Dermis microvascular lymphatic vessel endothelial cell (primary cell): Measurements from ENCODE around the gene DIP2A. TPM values are rescaled to one million over a fixed set of nuclear protein-coding genes. Genes with fewer than 3 reads are reported as not detected.
"Not testable (repeated sequence)": the region's sequence is repeated elsewhere in the genome, so short reads cannot be mapped to it uniquely, and the experiment has no call there.

Source experiments
- DNase-seq, 2 donors: peaks; one replicate each; pipeline versions ENCODE4 v3.0.0 to v3.0.0-alpha.2; 2010; ENCODE audit warnings: low read depth in 2 of 2
- total RNA-seq: library from RNA; depleted of rRNA; stranded (reverse); fragments of >200 nt; gene quantifications from 2 replicates; pipeline ENCODE4 v1.2.1, GENCODE V29; 2014

Gene DIP2A
- total RNA-seq, 1 donor from 2014 or later: 19.0 TPM

DNA sequence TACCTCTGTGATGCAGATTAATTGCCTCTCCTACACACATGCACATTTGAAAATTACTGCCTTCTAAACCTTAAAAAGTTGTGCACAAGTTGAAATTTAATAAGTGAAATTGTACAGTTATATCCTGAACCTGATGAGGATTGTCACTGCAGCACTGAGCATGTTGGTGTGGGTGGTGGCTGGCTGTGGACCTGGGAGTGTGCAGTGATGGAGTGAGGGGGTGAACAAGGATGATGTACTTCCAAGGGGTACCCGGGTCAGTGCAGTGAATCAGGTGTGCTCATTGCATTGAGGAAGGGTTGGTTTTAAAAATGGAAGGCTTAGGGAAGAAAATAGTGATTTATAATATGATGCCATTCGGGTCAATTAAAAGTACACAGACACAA lies 24.1 kb downstream of the DIP2A start:
- no peak for DNase-seq

- no peak for DNase-seq
Measured at GRCh38 chr21:46483300-46484295, 24.9 kb downstream of the DIP2A start.

- DNase-seq: no peak
Measured at GRCh38 chr21:46486481-46487126, 27.9 kb downstream of the DIP2A start.

DNA sequence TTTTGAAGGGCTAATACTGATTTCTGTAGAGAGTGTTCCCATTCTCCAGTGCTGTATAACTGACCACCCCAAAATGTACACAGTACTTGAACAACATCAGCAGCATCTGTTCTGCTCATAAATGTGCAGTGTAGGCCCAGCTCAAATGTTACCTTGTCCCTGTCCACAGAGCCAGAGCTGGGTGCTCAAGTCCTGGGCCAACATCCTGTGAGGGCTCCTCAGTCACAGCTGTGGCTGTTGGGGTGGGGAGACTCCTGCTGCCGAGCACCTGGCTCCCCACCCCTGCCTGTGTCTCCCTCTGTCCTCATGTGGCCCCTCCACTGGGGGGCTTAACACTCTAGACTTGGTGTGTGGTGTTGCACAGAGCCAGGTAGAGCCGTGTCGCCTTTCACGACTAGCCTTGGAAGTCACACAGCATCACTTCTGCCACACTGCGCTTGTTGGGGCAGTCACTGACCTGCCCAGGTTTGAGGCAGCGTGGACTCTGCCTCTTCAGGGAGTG lies 30.5 kb downstream of the DIP2A start:
- no peak for DNase-seq

- DNase-seq: no peak
Measured at GRCh38 chr21:46489800-46490199, 31.1 kb downstream of the DIP2A start.

- DNase-seq: no peak
Measured at GRCh38 chr21:46491553-46491952, 32.9 kb downstream of the DIP2A start.

DNA sequence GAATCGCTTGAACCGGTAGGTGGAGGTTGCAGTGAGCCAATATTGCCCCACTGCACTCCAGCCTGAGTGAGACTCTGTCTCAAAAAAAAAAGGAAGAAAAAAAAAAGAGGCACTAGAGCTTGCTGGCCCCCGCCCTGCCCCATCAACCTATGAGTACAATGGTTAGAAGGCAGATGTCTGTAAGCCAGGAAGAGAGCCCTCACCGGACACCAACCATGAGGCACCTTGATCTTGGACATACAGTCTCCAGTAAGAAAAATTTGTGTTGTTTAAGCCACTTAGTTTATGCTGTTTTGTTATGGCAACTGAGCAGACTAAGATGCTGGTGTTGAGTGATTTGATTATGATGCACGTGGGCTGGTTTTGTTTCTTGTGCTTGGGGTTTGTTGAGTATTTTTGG lies 34.2 kb downstream of the DIP2A start:
- DNase-seq: no peak

- no peak for DNase-seq
Measured at GRCh38 chr21:46493828-46494227, 35.1 kb downstream of the DIP2A start.

- DNase-seq: no peak
Measured at GRCh38 chr21:46498335-46499050, 39.8 kb downstream of the DIP2A start.

DNA sequence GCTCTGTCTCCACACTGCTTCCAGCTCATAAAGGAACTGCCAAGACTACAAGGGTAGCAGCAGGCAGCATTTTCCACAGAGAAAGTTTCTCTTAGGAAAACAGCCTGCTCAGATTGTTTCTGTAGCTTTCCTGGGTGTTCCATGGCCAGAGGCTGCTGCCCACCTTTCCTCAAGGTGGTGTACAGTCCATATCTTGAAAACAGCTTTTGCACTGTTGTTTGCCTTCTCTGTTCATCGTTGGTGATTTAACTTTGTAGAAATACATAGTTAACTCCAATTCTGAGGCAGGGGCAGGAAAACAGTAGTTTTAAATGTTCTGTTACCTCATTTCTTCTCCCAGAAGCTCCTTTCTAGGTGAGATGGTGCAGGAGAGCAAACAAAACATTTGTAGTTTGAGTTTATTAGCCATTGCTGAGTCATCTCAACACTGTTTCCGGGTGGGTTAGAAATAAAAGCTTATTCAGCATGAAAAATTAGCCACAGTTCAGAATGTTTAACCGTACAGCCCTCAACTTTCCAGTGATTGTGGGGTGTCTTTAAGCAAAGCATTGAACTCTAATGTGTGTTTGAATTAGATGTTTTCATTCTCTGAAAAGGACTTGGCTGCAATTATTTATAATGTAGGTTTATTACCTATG lies 41.7 kb downstream of the DIP2A start:
- DNase-seq: peak; percentile 21 to 52

- DNase-seq: no peak
Measured at GRCh38 chr21:46503922-46504550, 45.3 kb downstream of the DIP2A start.

GRCh38 chr21:46504666-46505065 lies 46.0 kb downstream of the DIP2A start:
- DNase-seq: no peak

DNA sequence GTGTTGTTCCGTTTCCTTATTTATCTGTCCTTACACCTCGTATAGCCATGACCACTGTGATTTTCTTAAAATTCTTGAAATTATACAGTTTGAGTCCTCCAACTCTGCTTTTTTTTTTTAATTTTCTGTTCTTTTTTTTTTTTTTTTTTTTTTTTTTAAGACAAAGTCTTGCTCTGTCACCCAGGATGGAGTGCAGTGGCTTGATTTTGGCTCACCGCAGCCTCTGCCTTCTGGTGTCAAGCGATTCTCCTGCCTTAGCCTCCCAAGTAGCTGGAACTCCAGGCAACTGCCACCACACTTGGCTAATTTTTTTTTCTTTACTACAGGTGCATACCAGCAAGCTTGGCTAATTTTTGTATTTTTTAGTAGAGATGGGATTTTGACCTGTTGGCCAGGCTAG lies 48.9 kb downstream of the DIP2A start:
- DNase-seq: no peak

- DNase-seq: peak in 1 of 2 donors; percentile 22
Measured at GRCh38 chr21:46509741-46510502, 51.2 kb downstream of the DIP2A start.

GRCh38 chr21:46515109-46515508 lies 56.4 kb downstream of the DIP2A start:
- DNase-seq: peak; percentile 42 to 69

DNA sequence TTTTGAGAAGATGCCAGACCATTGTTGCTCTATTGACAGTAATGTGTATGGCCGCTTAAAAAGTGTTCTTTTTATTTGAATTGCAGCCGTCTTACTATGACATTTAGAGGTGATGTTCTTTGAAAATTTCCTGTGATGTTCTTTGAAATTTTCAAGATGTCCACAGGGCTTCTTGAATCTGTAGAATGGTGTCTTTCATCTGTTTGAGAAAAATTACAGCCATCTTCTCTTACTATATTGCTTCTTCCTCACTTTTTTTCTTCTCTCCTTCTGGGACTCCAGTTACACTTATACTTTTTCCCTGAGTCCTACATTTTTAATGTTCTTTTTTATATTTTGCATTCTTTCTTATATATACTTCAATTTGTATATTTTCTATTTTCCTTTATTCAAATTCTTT lies 57.4 kb downstream of the DIP2A start:
- DNase-seq: no peak

DNA sequence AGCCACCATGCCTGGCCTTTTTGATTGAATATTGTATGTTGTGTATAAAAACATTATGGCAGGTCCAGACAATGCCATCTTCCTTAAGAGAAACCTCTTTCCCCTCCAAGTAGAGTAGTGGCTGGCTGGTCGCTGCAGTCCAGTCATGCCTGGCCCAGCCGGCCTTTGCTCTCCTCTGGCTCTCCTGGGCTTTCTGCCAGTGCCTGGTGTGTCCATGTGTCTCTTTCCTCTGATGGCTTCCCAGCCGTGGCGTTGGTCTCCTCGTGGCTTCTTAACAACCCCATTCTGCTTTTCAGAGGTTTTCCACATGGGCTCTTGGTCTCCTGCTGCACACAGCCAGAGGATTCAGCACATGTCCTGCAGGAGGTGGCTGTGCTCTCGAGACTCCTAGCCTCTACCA lies 58.7 kb downstream of the DIP2A start:
- DNase-seq: peak; percentile 4 to 23

- no peak for DNase-seq
Measured at GRCh38 chr21:46518983-46519583, 60.4 kb downstream of the DIP2A start.

DNA sequence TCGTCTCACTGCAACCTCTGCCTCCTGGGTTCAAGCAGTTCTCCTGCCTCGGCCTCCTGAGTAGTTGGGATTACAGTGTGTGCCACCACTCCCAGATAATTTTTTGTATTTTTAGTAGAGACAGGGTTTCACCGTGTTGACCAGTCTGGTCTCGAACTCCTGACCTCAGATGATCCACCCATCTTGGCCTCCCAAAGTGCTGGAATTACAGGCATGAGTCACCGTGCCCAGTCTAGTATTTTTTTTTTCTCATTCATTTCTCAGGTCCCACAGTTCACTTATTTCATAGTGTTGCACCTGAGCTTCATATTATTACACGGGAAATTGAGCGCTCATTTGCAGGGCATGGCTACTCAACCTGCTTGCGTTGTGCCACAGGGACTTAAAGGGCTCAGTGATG lies 68.7 kb downstream of the DIP2A start:
- not testable (repeated sequence) for DNase-seq

GRCh38 chr21:46527801-46528200 lies 69.1 kb downstream of the DIP2A start:
- DNase-seq: no peak
